ENCODE measurements around the gene HRG.

GRCh38 chr3:186628756-186629155, 37.1 kb upstream of the HRG start:
- TF ChIP-seq CTCF (conservative IDR thresholded peaks at IDR 0.05; ENCODE audit: low read length) (no peak), EZH2phosphoT487 (IDR thresholded peaks at IDR 0.05; ENCODE audit: borderline replicate concordance) (no peak)
